SK-N-SH treated with all-trans-retinoic acid at 6 μM for 48 hours (cell line): Measurements from ENCODE around the gene GIPC2.

Source experiments
- ATAC-seq: fragments of 200-7000 bp; cut with Tn5 transposase; 3 replicates; pipeline ENCODE4 v1.9.1; 2020; ENCODE audit warnings: mild to moderate bottlenecking, moderate library complexity
- ARNTL ChIP-seq: fragments of 450-650 bp; formaldehyde crosslinking; IDR thresholded peaks from 2 replicates; pipeline ENCODE4 v1.5.0; 2020; ENCODE audit warnings: low read depth, mild to moderate bottlenecking, moderate library complexity, borderline replicate concordance
- CSDC2 ChIP-seq: fragments of 250-450 bp; sonication (Bioruptor Pico); IDR thresholded peaks from 2 replicates; pipeline ENCODE4 v1.5.0; 2020; ENCODE audit warnings: mild to moderate bottlenecking, moderate library complexity
- ESRRG ChIP-seq: fragments of 250-450 bp; sonication (Bioruptor Pico); IDR thresholded peaks from 2 replicates; pipeline ENCODE4 v1.6.1; 2021; ENCODE audit warnings: mild to moderate bottlenecking
- GLIS3 ChIP-seq: fragments of 250-450 bp; sonication (Bioruptor Pico); IDR thresholded peaks from 2 replicates; pipeline ENCODE4 v1.5.0; 2020; ENCODE audit warnings: mild to moderate bottlenecking, moderate library complexity
- ISL1 ChIP-seq: fragments of 250-450 bp; sonication (Bioruptor Pico); IDR thresholded peaks from 2 replicates; pipeline ENCODE4 v2.1.2; 2022; ENCODE audit warnings: mild to moderate bottlenecking, moderate library complexity
- OSR1 ChIP-seq: fragments of 250-450 bp; sonication (Bioruptor Pico); IDR thresholded peaks from 2 replicates; pipeline ENCODE4 v1.8.0; 2022; ENCODE audit warnings: moderate library complexity, mild to moderate bottlenecking, inconsistent platforms
- PPARA ChIP-seq: fragments of 250-450 bp; sonication (Bioruptor Pico); IDR thresholded peaks from 2 replicates; pipeline ENCODE4 v1.5.0; 2020; ENCODE audit warnings: mild to moderate bottlenecking, borderline replicate concordance
- RARB ChIP-seq: fragments of 250-450 bp; sonication (Bioruptor Pico); IDR thresholded peaks from 2 replicates; pipeline ENCODE4 v1.8.0; 2021; ENCODE audit warnings: mild to moderate bottlenecking, moderate library complexity
- SNAI2 ChIP-seq: fragments of 250-450 bp; sonication (Bioruptor Pico); IDR thresholded peaks from 2 replicates; pipeline ENCODE4 v1.5.0; 2020; ENCODE audit warnings: mild to moderate bottlenecking, moderate library complexity
- TCF4 ChIP-seq: fragments of 250-450 bp; sonication (Bioruptor Pico); IDR thresholded peaks from 2 replicates; pipeline ENCODE4 v1.8.0; 2021; ENCODE audit warnings: mild to moderate bottlenecking, moderate library complexity, borderline replicate concordance
- TOX ChIP-seq: fragments of 250-450 bp; sonication (Bioruptor Pico); IDR thresholded peaks from 2 replicates; pipeline ENCODE4 v1.8.0; 2021; ENCODE audit warnings: mild to moderate bottlenecking, moderate library complexity, borderline replicate concordance
- ZC3H10 ChIP-seq: fragments of 250-450 bp; sonication (Bioruptor Pico); IDR thresholded peaks from 2 replicates; pipeline ENCODE4 v1.5.1; 2021; ENCODE audit warnings: mild to moderate bottlenecking, moderate library complexity
- ZFP3 ChIP-seq: fragments of 250-450 bp; sonication (Bioruptor Pico); IDR thresholded peaks from 2 replicates; pipeline ENCODE4 v1.5.0; 2020; ENCODE audit warnings: mild to moderate bottlenecking, moderate library complexity
- ZNF70 ChIP-seq: fragments of 450-650 bp; formaldehyde crosslinking; IDR thresholded peaks from 2 replicates; pipeline ENCODE4 v1.5.0; 2020; ENCODE audit warnings: mild to moderate bottlenecking, moderate library complexity
- TF ChIP-seq, protein P1 (sequence below): fragments of 250-450 bp; sonication (Bioruptor Pico); IDR thresholded peaks from 2 replicates; pipeline ENCODE4 v1.5.1; 2021; ENCODE audit warnings: mild to moderate bottlenecking, moderate library complexity
- TF ChIP-seq, protein P2 (sequence below): fragments of 250-450 bp; sonication (Bioruptor Pico); IDR thresholded peaks from 2 replicates; pipeline ENCODE4 v1.8.0; 2020; ENCODE audit warnings: mild to moderate bottlenecking, moderate library complexity, borderline replicate concordance
- TF ChIP-seq, protein P3 (sequence below): fragments of 250-450 bp; sonication (Bioruptor Pico); IDR thresholded peaks from 2 replicates; pipeline ENCODE4 v1.5.1; 2020; ENCODE audit warnings: low read depth, mild to moderate bottlenecking, moderate library complexity
- TF ChIP-seq, protein P4 (sequence below): fragments of 250-450 bp; sonication (Bioruptor Pico); IDR thresholded peaks from 2 replicates; pipeline ENCODE4 v1.8.0; 2021; ENCODE audit warnings: low read depth, mild to moderate bottlenecking, moderate library complexity, borderline replicate concordance
- TF ChIP-seq, protein P5 (sequence below): fragments of 250-450 bp; sonication (Bioruptor Pico); IDR thresholded peaks from 2 replicates; pipeline ENCODE4 v1.5.0; 2020; ENCODE audit warnings: mild to moderate bottlenecking, moderate library complexity

GIPC2 gene

DNA sequence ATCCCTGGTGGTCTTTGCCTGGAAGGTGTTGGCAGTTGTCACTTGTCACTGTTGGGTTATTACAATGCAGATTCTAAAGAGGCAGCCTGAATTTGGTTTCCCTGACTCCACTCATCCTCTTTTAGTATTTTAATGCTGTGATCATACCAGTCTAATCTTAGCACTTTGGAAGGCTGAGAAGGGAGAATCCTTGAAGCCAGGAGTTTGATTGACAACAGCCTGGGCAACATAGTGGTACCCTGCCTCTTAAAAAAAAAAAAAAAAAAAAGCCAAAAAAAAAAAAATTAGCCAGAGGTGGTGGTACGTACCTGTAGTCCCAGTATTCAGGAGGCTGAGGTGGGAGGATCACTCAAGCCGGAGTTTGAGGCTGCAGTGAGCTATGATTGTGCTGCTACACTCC, 7.7 kb downstream of the GIPC2 start (continued):
- TF ChIP-seq, protein P1, sequence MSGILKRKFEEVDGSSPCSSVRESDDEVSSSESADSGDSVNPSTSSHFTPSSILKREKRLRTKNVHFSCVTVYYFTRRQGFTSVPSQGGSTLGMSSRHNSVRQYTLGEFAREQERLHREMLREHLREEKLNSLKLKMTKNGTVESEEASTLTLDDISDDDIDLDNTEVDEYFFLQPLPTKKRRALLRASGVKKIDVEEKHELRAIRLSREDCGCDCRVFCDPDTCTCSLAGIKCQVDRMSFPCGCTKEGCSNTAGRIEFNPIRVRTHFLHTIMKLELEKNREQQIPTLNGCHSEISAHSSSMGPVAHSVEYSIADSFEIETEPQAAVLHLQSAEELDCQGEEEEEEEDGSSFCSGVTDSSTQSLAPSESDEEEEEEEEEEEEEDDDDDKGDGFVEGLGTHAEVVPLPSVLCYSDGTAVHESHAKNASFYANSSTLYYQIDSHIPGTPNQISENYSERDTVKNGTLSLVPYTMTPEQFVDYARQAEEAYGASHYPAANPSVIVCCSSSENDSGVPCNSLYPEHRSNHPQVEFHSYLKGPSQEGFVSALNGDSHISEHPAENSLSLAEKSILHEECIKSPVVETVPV, result no peak

DNA sequence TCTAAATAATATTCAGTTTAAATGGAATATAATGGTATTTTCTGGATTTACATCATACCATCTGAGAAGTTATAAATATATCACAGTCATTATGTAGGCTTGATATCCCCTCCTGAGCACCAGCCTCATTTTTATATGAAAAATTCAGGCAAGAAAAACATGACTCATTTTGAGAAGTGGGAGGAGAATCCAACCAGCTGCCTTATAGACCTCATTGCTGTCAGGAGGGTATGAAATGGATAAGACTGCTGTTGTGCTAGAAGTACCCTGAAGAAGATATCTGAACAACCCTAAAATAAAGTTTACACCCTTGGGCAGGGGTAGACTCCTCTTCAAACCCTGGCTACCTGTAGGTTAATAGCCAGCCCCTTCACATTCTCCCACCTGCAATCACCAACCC, 8.8 kb downstream of the GIPC2 start:
- no peak for TF ChIP-seq GLIS3 (CRISPR knock-in tag)
- no peak for ATAC-seq

DNA sequence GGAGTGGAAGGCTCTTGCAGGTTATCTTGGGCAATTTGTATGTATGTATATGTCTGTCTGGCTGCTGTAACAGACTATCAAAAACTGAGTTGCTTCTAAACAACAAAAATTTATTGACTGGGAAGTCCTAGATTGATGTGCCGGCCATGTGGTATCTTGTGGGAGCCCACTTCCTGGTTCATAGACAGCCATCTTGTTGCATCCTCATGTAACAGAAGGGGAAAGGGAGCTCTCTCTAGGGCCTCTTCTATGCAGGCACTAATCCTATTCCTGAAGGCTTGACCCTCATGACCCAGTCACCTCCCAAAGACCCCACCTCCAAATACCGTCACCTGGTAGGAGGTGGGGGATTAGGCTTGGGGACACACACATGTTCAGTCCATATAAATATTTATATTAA, 9.2 kb downstream of the GIPC2 start:
- TF ChIP-seq, protein P2, sequence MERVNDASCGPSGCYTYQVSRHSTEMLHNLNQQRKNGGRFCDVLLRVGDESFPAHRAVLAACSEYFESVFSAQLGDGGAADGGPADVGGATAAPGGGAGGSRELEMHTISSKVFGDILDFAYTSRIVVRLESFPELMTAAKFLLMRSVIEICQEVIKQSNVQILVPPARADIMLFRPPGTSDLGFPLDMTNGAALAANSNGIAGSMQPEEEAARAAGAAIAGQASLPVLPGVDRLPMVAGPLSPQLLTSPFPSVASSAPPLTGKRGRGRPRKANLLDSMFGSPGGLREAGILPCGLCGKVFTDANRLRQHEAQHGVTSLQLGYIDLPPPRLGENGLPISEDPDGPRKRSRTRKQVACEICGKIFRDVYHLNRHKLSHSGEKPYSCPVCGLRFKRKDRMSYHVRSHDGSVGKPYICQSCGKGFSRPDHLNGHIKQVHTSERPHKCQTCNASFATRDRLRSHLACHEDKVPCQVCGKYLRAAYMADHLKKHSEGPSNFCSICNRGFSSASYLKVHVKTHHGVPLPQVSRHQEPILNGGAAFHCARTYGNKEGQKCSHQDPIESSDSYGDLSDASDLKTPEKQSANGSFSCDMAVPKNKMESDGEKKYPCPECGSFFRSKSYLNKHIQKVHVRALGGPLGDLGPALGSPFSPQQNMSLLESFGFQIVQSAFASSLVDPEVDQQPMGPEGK (CRISPR knock-in tag), result no peak
- TF ChIP-seq CSDC2 (CRISPR knock-in tag), result no peak
- TF ChIP-seq ESRRG (CRISPR knock-in tag), result no peak
- TF ChIP-seq OSR1 (CRISPR knock-in tag), result no peak
- TF ChIP-seq SNAI2 (CRISPR knock-in tag), result no peak
- TF ChIP-seq PPARA (CRISPR knock-in tag), result no peak
- no peak for ATAC-seq

DNA sequence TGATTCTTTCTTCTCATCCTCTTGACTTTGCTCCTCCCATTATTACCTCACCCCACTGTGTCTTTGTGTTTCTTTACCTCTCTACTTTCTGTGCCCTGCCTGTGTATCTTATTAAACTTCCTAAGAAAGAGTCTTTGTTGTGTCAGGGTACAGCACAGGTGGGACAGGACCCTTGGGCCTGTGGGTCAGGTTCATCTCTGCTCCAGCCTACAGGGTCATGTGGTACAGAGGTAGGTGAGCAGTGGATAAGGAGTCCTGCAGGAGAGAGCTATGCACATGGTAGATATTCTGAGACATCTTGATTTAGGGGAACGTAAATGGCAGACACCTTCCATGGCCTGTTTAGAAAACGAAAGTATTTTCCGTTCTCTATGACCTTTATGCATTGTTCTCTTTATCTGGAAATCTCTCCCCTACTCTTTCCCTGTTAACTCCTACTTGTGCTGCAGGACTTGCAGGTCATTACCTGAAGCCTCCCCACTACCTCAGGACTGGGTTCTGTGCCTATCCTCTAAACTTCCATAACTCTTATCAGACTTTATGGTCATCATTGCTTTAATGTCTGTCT, 9.9 kb downstream of the GIPC2 start:
- TF ChIP-seq CSDC2 (CRISPR knock-in tag), result no peak
- TF ChIP-seq, protein P3, sequence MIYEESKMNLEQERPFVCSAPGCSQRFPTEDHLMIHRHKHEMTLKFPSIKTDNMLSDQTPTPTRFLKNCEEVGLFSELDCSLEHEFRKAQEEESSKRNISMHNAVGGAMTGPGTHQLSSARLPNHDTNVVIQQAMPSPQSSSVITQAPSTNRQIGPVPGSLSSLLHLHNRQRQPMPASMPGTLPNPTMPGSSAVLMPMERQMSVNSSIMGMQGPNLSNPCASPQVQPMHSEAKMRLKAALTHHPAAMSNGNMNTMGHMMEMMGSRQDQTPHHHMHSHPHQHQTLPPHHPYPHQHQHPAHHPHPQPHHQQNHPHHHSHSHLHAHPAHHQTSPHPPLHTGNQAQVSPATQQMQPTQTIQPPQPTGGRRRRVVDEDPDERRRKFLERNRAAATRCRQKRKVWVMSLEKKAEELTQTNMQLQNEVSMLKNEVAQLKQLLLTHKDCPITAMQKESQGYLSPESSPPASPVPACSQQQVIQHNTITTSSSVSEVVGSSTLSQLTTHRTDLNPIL (CRISPR knock-in tag), result no peak
- no peak for TF ChIP-seq SNAI2 (CRISPR knock-in tag)
- no peak for TF ChIP-seq OSR1 (CRISPR knock-in tag)
- no peak for TF ChIP-seq RARB
- TF ChIP-seq, protein P1, result no peak
- TF ChIP-seq, protein P4, sequence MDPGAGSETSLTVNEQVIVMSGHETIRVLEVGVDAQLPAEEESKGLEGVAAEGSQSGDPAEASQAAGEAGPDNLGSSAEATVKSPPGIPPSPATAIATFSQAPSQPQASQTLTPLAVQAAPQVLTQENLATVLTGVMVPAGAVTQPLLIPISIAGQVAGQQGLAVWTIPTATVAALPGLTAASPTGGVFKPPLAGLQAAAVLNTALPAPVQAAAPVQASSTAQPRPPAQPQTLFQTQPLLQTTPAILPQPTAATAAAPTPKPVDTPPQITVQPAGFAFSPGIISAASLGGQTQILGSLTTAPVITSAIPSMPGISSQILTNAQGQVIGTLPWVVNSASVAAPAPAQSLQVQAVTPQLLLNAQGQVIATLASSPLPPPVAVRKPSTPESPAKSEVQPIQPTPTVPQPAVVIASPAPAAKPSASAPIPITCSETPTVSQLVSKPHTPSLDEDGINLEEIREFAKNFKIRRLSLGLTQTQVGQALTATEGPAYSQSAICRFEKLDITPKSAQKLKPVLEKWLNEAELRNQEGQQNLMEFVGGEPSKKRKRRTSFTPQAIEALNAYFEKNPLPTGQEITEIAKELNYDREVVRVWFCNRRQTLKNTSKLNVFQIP (CRISPR knock-in tag), result no peak
- no peak for TF ChIP-seq ARNTL (CRISPR knock-in tag)
- no peak for TF ChIP-seq TCF4 (CRISPR knock-in tag)
- no peak for TF ChIP-seq ZC3H10 (CRISPR knock-in tag)
- no peak for ATAC-seq

DNA sequence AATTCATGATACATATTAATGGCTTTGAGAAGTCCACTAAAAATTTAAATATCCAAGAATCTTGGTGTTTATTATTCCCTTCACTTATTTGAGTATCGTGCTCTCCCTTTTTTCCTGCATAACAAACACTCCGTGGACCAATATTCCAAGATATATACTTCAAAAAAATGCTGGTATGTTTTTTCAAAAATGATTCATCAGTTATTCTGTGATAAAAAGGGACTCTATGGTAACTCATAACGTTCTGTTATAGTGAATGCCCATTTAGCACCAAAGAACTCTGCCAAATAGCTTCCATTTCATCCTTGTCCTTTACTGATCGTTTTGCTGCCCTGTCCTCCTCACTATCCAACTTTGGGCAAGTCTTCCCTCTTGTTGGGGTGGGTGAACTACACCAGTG, 12.9 kb downstream of the GIPC2 start:
- TF ChIP-seq ZNF70 (CRISPR knock-in tag), result no peak
- no peak for TF ChIP-seq ZFP3
- no peak for TF ChIP-seq TOX (CRISPR knock-in tag)
- no peak for TF ChIP-seq RARB
- TF ChIP-seq, protein P4 (CRISPR knock-in tag), result no peak
- TF ChIP-seq, protein P5, sequence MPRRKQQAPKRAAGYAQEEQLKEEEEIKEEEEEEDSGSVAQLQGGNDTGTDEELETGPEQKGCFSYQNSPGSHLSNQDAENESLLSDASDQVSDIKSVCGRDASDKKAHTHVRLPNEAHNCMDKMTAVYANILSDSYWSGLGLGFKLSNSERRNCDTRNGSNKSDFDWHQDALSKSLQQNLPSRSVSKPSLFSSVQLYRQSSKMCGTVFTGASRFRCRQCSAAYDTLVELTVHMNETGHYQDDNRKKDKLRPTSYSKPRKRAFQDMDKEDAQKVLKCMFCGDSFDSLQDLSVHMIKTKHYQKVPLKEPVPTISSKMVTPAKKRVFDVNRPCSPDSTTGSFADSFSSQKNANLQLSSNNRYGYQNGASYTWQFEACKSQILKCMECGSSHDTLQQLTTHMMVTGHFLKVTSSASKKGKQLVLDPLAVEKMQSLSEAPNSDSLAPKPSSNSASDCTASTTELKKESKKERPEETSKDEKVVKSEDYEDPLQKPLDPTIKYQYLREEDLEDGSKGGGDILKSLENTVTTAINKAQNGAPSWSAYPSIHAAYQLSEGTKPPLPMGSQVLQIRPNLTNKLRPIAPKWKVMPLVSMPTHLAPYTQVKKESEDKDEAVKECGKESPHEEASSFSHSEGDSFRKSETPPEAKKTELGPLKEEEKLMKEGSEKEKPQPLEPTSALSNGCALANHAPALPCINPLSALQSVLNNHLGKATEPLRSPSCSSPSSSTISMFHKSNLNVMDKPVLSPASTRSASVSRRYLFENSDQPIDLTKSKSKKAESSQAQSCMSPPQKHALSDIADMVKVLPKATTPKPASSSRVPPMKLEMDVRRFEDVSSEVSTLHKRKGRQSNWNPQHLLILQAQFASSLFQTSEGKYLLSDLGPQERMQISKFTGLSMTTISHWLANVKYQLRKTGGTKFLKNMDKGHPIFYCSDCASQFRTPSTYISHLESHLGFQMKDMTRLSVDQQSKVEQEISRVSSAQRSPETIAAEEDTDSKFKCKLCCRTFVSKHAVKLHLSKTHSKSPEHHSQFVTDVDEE (CRISPR knock-in tag), result no peak
- no peak for TF ChIP-seq ISL1
- no peak for ATAC-seq
